K562 (cell line): ENCODE data around the gene ZEB2. TPM values are rescaled to one million over a fixed set of nuclear protein-coding genes. Genes with fewer than 3 reads are reported as not detected.

Source experiments
- AFF1 ChIP-seq, 2 experiments: fragments of 450-650 bp; IDR thresholded peaks; 2 replicates each; pipeline ENCODE4 v1.6.1; 2018; ENCODE audit warnings: mild to moderate bottlenecking in 2 of 2, low read depth in 1 of 2; ENCODE audit not compliant: partially characterized antibody in 2 of 2
- CBFA2T2 ChIP-seq: fragments of 450-650 bp; conservative IDR thresholded peaks from 2 replicates; pipeline ENCODE4 v1.6.1; 2017; ENCODE audit warnings: mild to moderate bottlenecking
- E2F1 ChIP-seq: sonication (generic); formaldehyde crosslinking; IDR thresholded peaks from 2 replicates; pipeline ENCODE4 v1.8.1; 2023; ENCODE audit warnings: mild to moderate bottlenecking, missing genetic modification reagents, moderate library complexity
- ELF4 ChIP-seq: fragments of 450-650 bp; formaldehyde crosslinking; IDR thresholded peaks from 2 replicates; pipeline ENCODE4 v1.4.0; 2022; ENCODE audit warnings: missing genetic modification characterization
- FOXM1 ChIP-seq, 2 experiments: fragments of 450-650 bp in 1 of 2; sonication (generic) in 1 of 2; formaldehyde crosslinking in 1 of 2; IDR thresholded peaks; 2 replicates each; pipeline versions ENCODE4 v1.6.1 to v1.9.0; 2017 to 2022; ENCODE audit warnings: low read depth in 2 of 2, mild to moderate bottlenecking in 2 of 2, missing genetic modification reagents in 1 of 2, moderate library complexity in 1 of 2
- HMGN3 ChIP-seq: IDR thresholded peaks from 2 replicates; pipeline ENCODE4 v1.6.1; 2011; ENCODE audit warnings: borderline replicate concordance, low read depth, mild to moderate bottlenecking, mixed read lengths, low read length; ENCODE audit not compliant: insufficient read length; ENCODE audit errors: extremely low read depth
- HNRNPLL ChIP-seq: fragments of 200-400 bp; formaldehyde crosslinking; IDR thresholded peaks from 2 replicates; pipeline ENCODE4 v1.6.1; 2017; ENCODE audit warnings: low read length, low read depth, mild to moderate bottlenecking; ENCODE audit not compliant: poor library complexity, severe bottlenecking
- KDM4B ChIP-seq, 2 experiments: fragments of 450-650 bp in 1 of 2; sonication (generic) in 1 of 2; IDR thresholded peaks; 2 replicates each; pipeline ENCODE4 v1.6.1; 2016 to 2017; ENCODE audit warnings: borderline replicate concordance in 2 of 2, antibody characterized with exemption in 1 of 2, low read depth in 1 of 2, mild to moderate bottlenecking in 1 of 2
- L3MBTL2 ChIP-seq: fragments of 450-650 bp; IDR thresholded peaks from 2 replicates; pipeline ENCODE4 v1.6.1; 2016; ENCODE audit warnings: mild to moderate bottlenecking, moderate library complexity
- MEF2A ChIP-seq: IDR thresholded peaks from 2 replicates; pipeline ENCODE4 v1.6.1; 2011; ENCODE audit warnings: low read depth, mild to moderate bottlenecking, low read length, moderate library complexity; ENCODE audit not compliant: control insufficient read depth
- NCOA4 ChIP-seq: fragments of 450-650 bp; IDR thresholded peaks from 2 replicates; pipeline ENCODE4 v1.6.1; 2018; ENCODE audit warnings: mild to moderate bottlenecking; ENCODE audit not compliant: partially characterized antibody
- NFE2 ChIP-seq: IDR thresholded peaks from 2 replicates; pipeline ENCODE4 v1.6.1; 2014; ENCODE audit warnings: antibody characterized with exemption, low read depth
- NR3C1 ChIP-seq: sonication (generic); formaldehyde crosslinking; IDR thresholded peaks from 2 replicates; pipeline ENCODE4 v1.8.1; 2022; ENCODE audit warnings: missing genetic modification reagents
- POLR2B ChIP-seq: fragments of 450-650 bp; IDR thresholded peaks from 2 replicates; pipeline ENCODE4 v1.6.1; 2018; ENCODE audit warnings: low read depth; ENCODE audit not compliant: partially characterized antibody
- RBM22 ChIP-seq: fragments of 200-400 bp; formaldehyde crosslinking; IDR thresholded peaks from 2 replicates; pipeline ENCODE4 v1.6.1; 2018; ENCODE audit warnings: low read length, low read depth; ENCODE audit not compliant: poor library complexity, severe bottlenecking
- SMARCA5 ChIP-seq: fragments of 450-650 bp; IDR thresholded peaks from 2 replicates; pipeline ENCODE4 v1.6.1; 2016
- STAG1 ChIP-seq: sonication (generic); formaldehyde crosslinking; IDR thresholded peaks from 2 replicates; pipeline ENCODE4 v1.5.0; 2020; ENCODE audit warnings: missing genetic modification reagents, borderline replicate concordance
- THAP12 ChIP-seq: fragments of 250-450 bp; sonication (Bioruptor Pico); IDR thresholded peaks from 2 replicates; pipeline ENCODE4 v1.9.0; 2021; ENCODE audit warnings: mild to moderate bottlenecking, inconsistent platforms
- THAP7 ChIP-seq: fragments of 250-450 bp; sonication (Bioruptor Pico); IDR thresholded peaks from 2 replicates; pipeline ENCODE4 v1.5.0; 2021
- ZNF239 ChIP-seq: fragments of 250-450 bp; sonication (Bioruptor Pico); IDR thresholded peaks from 2 replicates; pipeline ENCODE4 v1.4.0; 2020; ENCODE audit warnings: mild to moderate bottlenecking
- ZNF444 ChIP-seq: fragments of 250-450 bp; sonication (Bioruptor Pico); IDR thresholded peaks from 2 replicates; pipeline ENCODE4 v1.4.0; 2020; ENCODE audit warnings: mild to moderate bottlenecking, moderate library complexity
- polyA plus RNA-seq, 8 experiments: library from polyadenylated mRNA; depleted of rRNA in 4 of 8; stranded (reverse) in 5 of 8; unstranded in 3 of 8; fragments of >200 nt; fragmentation: Nextera tagmentation in 2 of 8; fragmentation: Illumina TruSeq in 1 of 8; extraction: Ambion mirVana in 2 of 8; extraction: Trizol in 1 of 8; gene quantifications; 2 replicates each; pipeline versions ENCODE4 v1.2.1 to v1.2.3, GENCODE V29; 2011 to 2014; ENCODE audit warnings: inconsistent platforms in 1 of 8, missing spikeins in 1 of 8
- total RNA-seq, 7 experiments: library from RNA; depleted of rRNA in 6 of 7; stranded (reverse); fragments of >200 nt in 6 of 7; fragmentation: Illumina TruSeq in 2 of 7; extraction: Trizol in 2 of 7; gene quantifications; 2 replicates each; pipeline versions ENCODE4 v1.2.1 to v1.2.3, GENCODE V29; 2011 to 2021; ENCODE audit warnings: low replicate concordance in 1 of 7

ZEB2 gene
- total and polyA plus RNA-seq, 9 of the 15 experiments (the other 6 are each of a cell fraction or from before 2014, with no cell fraction given) = 15.1 to 113 (median 72.3) TPM

GRCh38 chr2:144446136-144446535 lies 73.8 kb downstream of the ZEB2 start (continued):
- TF ChIP-seq KDM4B (IDR thresholded peaks at IDR 0.05; ENCODE audit: borderline replicate concordance in 2 of 2, low read depth in 1 of 2) = no peak
- TF ChIP-seq ZNF444 = no peak
- no peak for TF ChIP-seq E2F1 (CRISPR knock-in tag)
- no peak for TF ChIP-seq NCOA4
- TF ChIP-seq SMARCA5 = no peak
- no peak for TF ChIP-seq NFE2
- no peak for TF ChIP-seq L3MBTL2
- no peak for TF ChIP-seq HMGN3
- TF ChIP-seq CBFA2T2 = no peak
- no peak for TF ChIP-seq STAG1
- no peak for TF ChIP-seq THAP7
- TF ChIP-seq POLR2B = peak; percentile 53
- TF ChIP-seq MEF2A = no peak
- TF ChIP-seq FOXM1 (IDR thresholded peaks at IDR 0.05; ENCODE audit: low read depth) = no peak
- no peak for TF ChIP-seq FOXM1 (CRISPR knock-in tag; IDR thresholded peaks at IDR 0.05; ENCODE audit: low read depth)
- peak; percentile 75; the same call in 1 of the 2 replicates for TF ChIP-seq ELF4
- no peak for TF ChIP-seq ZNF239 (CRISPR knock-in tag)
- TF ChIP-seq THAP12 (CRISPR knock-in tag) = no peak
- TF ChIP-seq AFF1 (IDR thresholded peaks at IDR 0.05; ENCODE audit: low read depth in 1 of 2, partially characterized antibody in 2 of 2) = no peak
- TF ChIP-seq HNRNPLL = no peak
- TF ChIP-seq RBM22 = no peak
- TF ChIP-seq NR3C1 (CRISPR knock-in tag) = no peak
